H54 (cell line): Measurements from ENCODE around the gene FANCC.

Source experiments
- DNase-seq: peaks from one replicate; pipeline ENCODE4 v3.0.0; 2011; ENCODE audit warnings: low spot score, mixed read lengths; ENCODE audit not compliant: insufficient read length
- FAIRE-seq: peaks from 3 replicates; lab custom pipeline; 2011; peaks lifted over from hg19 to GRCh38; lab: Jason Lieb, UNC
- POLR2A ChIP-seq: IDR thresholded peaks from 2 replicates; pipeline ENCODE4 v1.6.1; 2011; ENCODE audit warnings: low read depth, mild to moderate bottlenecking, low read length

FANCC gene

DNA sequence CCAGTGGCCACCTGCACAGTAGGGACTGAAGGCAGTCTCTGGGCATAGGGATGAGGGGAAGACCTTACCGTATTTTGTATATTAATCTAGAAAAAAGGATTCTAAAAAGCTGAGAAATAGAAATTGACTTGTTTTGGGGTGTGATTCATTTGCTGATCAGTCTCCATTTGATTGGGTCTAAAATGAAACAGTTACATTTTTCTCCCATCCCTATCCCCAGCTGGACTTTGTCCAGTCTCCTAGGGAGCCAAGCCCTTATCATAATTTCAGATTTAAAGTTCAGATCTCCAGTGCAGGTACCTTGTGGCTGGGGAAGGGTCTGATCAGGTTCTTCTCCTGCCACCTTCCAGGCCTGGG is 240.8 kb downstream of the FANCC start:
- FAIRE-seq = no peak
- TF ChIP-seq POLR2A = no peak

DNA sequence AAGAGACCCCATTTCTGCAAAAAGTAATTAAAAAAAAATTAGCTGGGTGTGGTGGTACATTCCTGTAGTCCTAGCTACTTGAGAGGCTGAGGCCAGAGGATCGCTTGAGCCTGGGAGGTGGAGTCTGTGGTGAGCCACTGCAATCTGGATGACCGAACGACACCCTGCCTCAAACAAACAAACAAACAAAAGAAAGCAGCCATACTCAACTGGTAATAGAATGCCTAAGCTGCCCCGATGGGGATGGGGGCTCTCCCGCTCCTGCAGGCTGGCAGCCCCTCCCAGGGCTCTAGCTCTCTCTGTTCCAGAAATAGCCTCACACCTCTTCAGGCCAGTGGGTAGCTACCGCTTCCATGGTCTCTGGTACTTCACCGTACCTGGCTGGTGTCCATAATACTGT is 241.8 kb downstream of the FANCC start:
- no peak for TF ChIP-seq POLR2A
- FAIRE-seq (no peak), DNase-seq (no peak)

More for the DNA sequence above, 240.8 kb downstream of the FANCC start:
- DNase-seq = no peak

DNA sequence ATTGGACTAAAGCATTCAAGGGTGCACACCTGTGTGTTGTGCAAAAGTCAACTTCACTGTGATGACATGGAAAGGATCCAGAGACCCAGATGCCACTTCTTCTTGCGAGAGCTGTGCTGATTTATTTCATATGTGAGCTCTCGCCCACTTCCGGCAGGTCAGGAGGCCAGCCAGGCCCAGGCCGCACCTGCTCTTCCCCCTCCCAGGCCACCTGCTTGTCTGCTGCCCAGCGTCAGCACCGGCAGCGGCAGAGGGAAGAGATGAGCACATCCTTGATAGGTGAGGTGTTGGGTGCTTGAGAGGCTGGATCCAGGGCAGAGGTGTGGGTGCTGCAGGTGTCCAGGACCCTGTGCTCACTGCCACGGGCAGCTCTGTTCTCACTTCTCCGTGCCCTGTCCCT is 242.9 kb downstream of the FANCC start:
- DNase-seq (no peak), FAIRE-seq (no peak)
- no peak for TF ChIP-seq POLR2A

DNA sequence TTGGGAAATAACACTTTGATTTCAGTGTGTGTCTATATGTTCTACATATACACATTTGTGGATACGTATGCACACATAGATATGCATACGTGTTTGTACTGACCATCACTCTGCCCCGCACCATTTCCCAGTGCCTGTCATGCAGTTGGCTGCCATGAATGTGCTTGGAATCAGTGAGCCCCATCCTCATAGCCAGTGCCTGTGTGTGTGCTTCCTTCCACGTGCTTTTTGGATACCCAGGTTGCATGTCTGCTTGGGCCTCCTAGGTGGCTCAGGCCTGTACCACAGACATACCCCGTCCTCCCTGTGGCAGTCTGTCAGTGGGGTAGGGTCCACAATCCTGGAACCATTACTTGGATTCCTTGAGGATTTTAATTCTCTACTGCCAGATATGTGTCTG is 243.6 kb downstream of the FANCC start:
- no peak for TF ChIP-seq POLR2A
- FAIRE-seq = no peak
- DNase-seq = no peak

DNA sequence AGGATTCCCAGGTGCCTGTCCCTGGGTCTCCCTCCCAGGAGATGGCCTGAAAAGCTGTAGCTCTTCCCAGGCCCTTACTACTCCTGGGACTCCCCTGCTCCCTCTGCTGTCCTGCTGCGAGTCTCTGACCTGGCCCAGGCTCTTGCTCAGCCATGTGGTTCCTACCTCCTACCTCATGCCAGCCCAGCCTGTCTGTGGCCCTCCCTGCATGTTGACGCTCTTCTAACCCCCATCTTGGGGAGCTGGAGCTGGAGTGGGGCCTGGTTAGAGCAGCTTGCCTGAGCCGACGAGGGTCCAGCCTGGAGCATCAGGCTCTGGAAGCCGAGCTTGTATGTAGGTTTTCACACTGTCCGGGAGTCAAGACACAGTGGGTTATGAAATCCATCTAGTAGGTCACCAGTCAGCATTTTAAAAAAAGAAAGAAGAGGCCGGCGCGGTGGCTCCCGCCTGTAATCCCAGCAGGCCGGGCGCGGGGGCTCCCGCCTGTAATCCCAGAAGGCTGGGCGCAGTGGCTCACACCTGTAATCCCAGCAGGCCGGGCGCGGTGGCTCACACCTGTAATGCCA is 244.4 kb downstream of the FANCC start:
- TF ChIP-seq POLR2A = no peak
- no peak for FAIRE-seq
- DNase-seq = no peak

DNA sequence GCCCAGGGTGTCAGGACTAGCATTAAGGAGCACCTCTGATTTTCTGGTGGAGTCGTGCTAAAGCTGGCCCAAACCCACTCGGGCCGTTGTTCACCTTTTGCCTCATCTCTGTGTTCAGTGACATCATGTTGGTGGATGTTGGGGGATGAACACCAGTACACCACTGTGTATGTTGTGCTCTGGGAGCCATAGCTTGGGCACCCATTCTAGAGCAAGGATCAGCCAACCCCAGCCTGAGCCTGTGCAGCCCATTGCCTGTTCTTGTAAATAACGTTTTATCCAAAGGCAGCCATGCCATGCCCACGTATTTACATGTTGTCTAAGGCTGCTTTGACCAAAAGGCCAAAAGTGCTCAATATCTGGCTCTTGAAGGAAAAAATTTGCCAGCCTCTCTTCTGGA is 245.6 kb downstream of the FANCC start:
- TF ChIP-seq POLR2A = no peak
- DNase-seq = no peak
- FAIRE-seq = no peak

DNA sequence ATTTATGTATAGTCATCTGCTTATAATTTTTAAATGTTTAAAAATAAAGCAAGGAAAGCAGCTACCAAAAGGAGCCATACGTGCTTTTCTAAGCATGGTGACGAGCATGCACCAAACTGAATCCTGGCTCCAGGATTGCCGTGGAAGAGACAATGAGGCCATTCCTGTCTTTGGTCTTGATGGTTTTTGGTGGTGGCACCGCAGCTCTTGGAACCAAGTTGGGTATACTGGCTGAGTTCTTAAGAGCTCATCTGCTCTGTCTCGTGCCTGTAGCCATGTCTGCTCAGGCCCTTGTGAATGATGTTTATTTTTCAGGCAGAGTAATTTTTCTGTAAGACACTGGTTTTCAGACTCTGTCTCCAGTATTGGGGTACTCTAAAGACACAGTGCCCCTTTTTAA is 246.1 kb downstream of the FANCC start:
- DNase-seq (no peak), FAIRE-seq (no peak)
- no peak for TF ChIP-seq POLR2A

DNA sequence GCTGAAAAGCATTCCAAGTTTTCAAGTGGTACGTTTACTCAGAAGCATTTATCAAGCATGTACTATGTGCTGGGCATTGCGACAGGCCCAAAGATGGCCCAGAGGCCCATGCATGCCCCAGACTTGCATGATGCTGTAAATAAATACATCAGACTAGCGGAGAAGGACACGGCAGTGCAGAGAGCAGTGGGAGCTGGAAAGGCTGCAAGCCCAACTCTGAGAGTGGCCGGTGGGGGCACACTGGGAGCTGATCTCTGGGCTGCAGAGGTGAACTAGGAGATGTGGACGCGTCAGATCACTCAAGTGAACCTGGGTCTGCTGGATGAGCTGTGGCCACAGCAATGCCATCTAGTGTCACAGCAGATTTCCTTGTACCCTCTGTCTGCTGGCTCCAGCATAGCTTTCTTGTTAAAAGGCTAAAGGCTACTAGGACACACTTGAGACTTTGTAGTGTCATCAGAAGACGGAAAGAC is 246.9 kb downstream of the FANCC start:
- no peak for DNase-seq
- FAIRE-seq = peak; percentile 30

DNA sequence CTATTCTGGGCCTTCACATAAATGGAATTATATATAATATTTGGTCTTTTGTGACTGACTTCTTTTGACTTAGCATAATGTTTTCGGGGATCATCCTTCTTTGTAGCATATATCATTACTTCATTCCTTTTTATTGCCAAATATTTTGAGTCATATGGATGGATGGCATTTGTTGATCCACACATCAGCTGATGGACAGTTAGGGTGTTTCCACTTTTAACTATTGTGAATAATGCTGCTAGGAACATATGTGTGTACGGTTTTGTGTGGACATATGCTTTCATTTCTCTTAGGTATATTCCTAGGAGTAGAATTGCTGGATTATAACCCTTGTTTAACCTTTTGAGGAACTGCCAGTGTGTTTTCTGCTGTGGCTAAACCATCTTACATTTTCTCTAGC is 249.6 kb downstream of the FANCC start:
- FAIRE-seq = no peak
- TF ChIP-seq POLR2A = no peak

More for the DNA sequence above, 246.9 kb downstream of the FANCC start:
- no peak for TF ChIP-seq POLR2A

DNA sequence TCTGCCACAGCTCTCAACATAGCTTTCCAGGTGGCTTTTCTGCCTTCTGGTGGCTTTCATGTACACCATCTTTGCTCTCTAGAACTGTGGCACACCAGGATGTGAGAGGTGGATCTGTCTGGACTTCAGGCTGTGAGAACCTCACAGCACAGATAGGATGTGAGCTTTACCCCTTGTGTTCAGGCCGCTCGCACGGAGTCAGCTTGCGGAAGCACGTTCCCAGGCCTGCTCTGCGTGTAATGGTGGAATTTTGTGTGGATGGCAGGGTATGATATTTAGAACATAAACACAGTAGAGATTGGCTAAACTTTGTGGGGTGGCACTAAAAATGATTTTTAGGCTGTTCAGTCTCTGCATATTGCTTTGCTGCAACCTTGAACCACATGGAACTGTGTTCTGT is 250.5 kb downstream of the FANCC start:
- FAIRE-seq (no peak), DNase-seq (no peak)
- no peak for TF ChIP-seq POLR2A

More for the DNA sequence above, 249.6 kb downstream of the FANCC start:
- DNase-seq = no peak

DNA sequence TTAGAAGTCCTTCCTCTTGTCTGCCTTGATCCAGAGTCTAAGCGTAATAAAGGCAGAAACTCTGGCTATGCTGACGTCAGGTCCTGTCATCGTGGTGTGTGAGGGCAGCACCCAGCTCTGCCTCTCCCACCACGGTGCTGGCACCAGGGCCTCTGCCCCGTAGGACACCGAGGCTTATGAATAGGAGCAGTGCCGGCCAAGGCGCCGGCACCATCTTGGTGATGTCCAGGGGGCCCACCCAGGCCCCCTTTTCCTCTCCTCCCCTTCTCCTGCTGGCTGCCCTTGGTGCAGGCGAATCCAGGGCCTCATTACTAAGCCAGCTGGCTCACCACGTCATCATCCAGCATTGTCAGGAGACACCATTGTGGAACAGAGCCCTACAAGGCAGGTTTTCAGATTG is 252.3 kb downstream of the FANCC start:
- TF ChIP-seq POLR2A = no peak
- FAIRE-seq (no peak), DNase-seq (no peak)

DNA sequence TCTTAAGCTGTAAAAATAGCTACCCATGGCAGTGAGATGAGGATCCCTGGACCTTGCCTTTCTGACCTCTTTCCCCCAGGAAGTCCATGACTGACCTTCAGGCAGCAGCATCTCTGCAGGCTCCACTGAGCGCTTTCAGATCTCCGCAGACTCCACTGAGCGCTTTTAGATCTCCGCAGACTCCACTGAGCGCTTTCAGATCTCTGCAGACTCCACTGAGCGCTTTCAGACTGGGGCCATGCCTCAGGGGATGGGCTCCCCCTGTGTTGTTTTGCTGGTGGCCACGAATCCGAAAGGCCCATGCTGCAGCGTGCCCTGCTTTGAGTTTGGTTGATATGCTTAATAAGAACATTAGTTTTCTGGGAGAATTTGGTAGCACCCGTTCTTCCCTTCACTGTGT is 254.2 kb downstream of the FANCC start:
- DNase-seq (no peak), FAIRE-seq (no peak)
- TF ChIP-seq POLR2A = no peak

DNA sequence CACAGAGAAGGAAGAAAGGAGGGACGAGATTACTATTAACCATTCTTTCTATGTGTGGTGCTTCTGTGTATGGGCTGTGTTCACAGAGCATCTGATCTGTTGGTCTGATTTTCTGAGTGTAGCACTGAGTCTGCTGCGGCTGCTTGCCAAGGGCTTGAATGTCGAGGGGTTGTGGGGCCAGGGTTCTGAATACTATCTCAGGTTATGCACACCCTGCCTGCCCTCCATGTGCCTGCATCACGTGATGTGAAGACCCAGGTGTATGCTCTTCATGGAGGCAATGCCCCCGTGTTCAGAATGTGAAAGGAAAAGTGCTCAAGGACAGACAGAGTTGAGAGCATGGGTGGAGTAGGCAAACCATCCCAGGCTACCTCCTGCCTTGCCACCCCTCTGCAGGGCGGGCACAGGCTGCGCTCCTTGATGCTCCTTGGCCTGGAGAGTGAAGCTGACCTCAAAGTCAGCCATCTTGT is 254.9 kb downstream of the FANCC start:
- no peak for DNase-seq
- no peak for TF ChIP-seq POLR2A
- no peak for FAIRE-seq

DNA sequence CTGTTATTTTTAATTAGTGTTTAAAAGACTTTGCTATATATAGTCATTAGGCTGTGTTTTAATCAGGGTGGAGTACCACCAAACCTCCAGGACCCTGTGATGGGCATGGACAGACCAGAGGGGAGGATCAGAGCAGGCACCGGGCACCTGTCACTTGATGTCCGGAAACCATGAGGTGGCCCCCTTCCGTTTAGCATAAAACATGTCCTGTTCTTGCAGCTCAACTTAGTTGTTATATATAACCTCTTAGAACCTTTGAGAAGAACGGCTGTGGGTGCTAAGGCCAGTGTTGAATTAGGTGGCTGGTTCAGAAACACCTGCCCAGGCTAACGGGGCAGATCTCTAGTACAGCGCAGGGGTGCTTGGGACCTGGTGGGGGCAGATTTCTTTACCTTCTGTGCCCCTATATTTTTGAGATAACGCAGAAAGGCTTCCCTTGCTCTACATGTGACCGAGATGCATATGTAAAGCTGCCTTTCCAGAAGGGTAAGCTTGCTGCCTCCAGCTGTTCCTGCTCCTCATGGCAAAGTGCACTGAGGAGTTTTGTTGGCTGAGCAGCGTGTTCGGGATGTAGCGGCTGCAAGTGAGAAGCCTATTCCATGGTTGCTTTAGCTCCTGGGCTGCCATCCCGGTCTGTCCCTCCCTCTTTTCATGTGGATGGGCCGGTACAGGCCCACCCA is 255.5 kb downstream of the FANCC start:
- FAIRE-seq (no peak), DNase-seq (no peak)
- no peak for TF ChIP-seq POLR2A

DNA sequence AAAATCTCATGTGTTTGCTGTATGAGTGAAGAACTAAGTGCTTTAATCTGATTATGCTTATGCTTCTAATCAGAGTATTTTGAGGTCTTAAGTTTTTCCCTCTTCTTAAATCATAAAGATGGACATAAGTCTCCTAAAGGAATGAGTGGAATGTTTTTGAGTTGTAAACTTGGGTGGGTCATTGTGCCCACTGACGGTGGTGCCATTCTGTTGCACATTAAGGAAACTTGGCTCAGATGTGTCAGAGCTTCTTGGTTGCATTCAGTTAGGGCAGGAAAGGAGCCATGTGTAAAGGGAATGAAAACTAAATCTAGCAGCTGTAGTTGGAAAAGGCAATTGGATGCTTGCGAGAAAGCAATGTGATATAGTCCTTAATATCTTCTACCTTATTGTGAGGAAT is 256.6 kb downstream of the FANCC start:
- TF ChIP-seq POLR2A = no peak
- FAIRE-seq (no peak), DNase-seq (no peak)
